ENCODE results near the gene RAB9A.

GRCh38 chrX:13651150-13651549 is 37.8 kb upstream of the RAB9A start:
- TF ChIP-seq, protein P1, sequence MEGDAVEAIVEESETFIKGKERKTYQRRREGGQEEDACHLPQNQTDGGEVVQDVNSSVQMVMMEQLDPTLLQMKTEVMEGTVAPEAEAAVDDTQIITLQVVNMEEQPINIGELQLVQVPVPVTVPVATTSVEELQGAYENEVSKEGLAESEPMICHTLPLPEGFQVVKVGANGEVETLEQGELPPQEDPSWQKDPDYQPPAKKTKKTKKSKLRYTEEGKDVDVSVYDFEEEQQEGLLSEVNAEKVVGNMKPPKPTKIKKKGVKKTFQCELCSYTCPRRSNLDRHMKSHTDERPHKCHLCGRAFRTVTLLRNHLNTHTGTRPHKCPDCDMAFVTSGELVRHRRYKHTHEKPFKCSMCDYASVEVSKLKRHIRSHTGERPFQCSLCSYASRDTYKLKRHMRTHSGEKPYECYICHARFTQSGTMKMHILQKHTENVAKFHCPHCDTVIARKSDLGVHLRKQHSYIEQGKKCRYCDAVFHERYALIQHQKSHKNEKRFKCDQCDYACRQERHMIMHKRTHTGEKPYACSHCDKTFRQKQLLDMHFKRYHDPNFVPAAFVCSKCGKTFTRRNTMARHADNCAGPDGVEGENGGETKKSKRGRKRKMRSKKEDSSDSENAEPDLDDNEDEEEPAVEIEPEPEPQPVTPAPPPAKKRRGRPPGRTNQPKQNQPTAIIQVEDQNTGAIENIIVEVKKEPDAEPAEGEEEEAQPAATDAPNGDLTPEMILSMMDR (IDR thresholded peaks at IDR 0.05), result no peak
- no peak for TF ChIP-seq POLR2A (IDR thresholded peaks at IDR 0.05)

All from lower leg skin (tissue), 3 donors.